HepG2 (cell line): ENCODE measurements around the gene SLC29A2. TPM values are rescaled to one million over a fixed set of nuclear protein-coding genes. Genes with fewer than 3 reads are reported as not detected.

Source experiments
- ATAC-seq: fragments of 200-7000 bp; cut with Tn5 transposase; 3 replicates; pipeline ENCODE4 v1.9.1; 2020; ENCODE audit warnings: mild to moderate bottlenecking, moderate library complexity
- BruUV-seq: library from RNA; stranded (reverse); fragments of 400-500 nt; replicated peaks from 2 replicates; lab custom pipeline; 2021; lab: Mats Ljungman, UMichigan
- CTCF ChIA-PET: fragments of 300-600 bp; formaldehyde crosslinking; extraction: SDS; loops from one replicate; lab custom pipeline; 2021; ENCODE audit warnings: low total read pairs, inconsistent platforms, low intra/inter-chr PET ratio; lab: Yijun Ruan, JAX
- POLR2A ChIA-PET: fragments of 350-600 bp; sonication (Branson Sonifier 250); formaldehyde crosslinking; loops from one replicate; lab custom pipeline; 2020; ENCODE audit warnings: antibody characterized with exemption, inconsistent platforms; lab: Yijun Ruan, JAX
- DNase-seq: peaks from one replicate; pipeline ENCODE4 v3.0.0-alpha.2; 2015; ENCODE audit warnings: low spot score
- FAIRE-seq: peaks from 3 replicates; lab custom pipeline; 2011; peaks lifted over from hg19 to GRCh38; lab: Jason Lieb, UNC
- H2AFZ ChIP-seq: one replicate; pipeline ENCODE4 v1.6.1; 2011; ENCODE audit warnings: low read length, inconsistent platforms
- H3K27ac ChIP-seq: fragments of 300-600 bp; 3 replicates; pipeline ENCODE4 v1.8.0; 2011; ENCODE audit warnings: mixed run types, mild to moderate bottlenecking, mixed read lengths, low read length, inconsistent platforms; ENCODE audit not compliant: insufficient read depth; ENCODE audit errors: extremely low read length
- H3K27me3 ChIP-seq, 2 experiments: fragments of 200-600 bp in 1 of 2; 2 replicates in 1 of 2; 3 replicates in 1 of 2; pipeline versions ENCODE4 v1.6.0 to v1.8.0; 2011; ENCODE audit warnings: low read length in 2 of 2, mild to moderate bottlenecking in 2 of 2, moderate library complexity in 2 of 2, inconsistent platforms in 1 of 2; ENCODE audit not compliant: insufficient read depth in 2 of 2, control insufficient read depth in 1 of 2
- H3K36me3 ChIP-seq, 2 experiments: fragments of 200-600 bp in 1 of 2; replicated peaks in 1 of 2; 2 replicates in 1 of 2; 3 replicates in 1 of 2; pipeline versions ENCODE4 v1.5.1 to v1.8.0; 2011; ENCODE audit warnings: low read length in 2 of 2, inconsistent platforms in 1 of 2; ENCODE audit not compliant: insufficient read depth in 2 of 2, control insufficient read depth in 1 of 2
- H3K4me1 ChIP-seq: 2 replicates; pipeline ENCODE4 v1.5.1; 2012; ENCODE audit warnings: low read length, inconsistent platforms; ENCODE audit not compliant: insufficient read depth
- H3K4me2 ChIP-seq: 2 replicates; pipeline ENCODE4 v1.6.0; 2011; ENCODE audit warnings: low read depth, low read length, inconsistent platforms
- H3K4me3 ChIP-seq, 3 experiments: fragments of 200-600 bp in 1 of 3; sonication (generic), shearing (Covaris generic) in 1 of 3; replicated peaks in 1 of 3; 2 replicates each; pipeline ENCODE4 v1.5.1; 2011 to 2016; ENCODE audit warnings: low read length in 3 of 3, inconsistent platforms in 2 of 3, low read depth in 2 of 3, mild to moderate bottlenecking in 2 of 3, control low read depth in 1 of 3, mixed read lengths in 1 of 3; ENCODE audit not compliant: insufficient read depth in 1 of 3
- H3K79me2 ChIP-seq: one replicate; pipeline ENCODE4 v1.6.1; 2011; ENCODE audit warnings: low read length, inconsistent platforms; ENCODE audit not compliant: insufficient read depth
- H3K9ac ChIP-seq: 2 replicates; pipeline ENCODE4 v1.6.0; 2011; ENCODE audit warnings: mild to moderate bottlenecking, low read depth, low read length, inconsistent platforms; ENCODE audit not compliant: insufficient read depth
- H3K9me3 ChIP-seq: 2 replicates; pipeline ENCODE4 v1.5.1; 2012; ENCODE audit warnings: mild to moderate bottlenecking, low read length
- H4K20me1 ChIP-seq: 2 replicates; pipeline ENCODE4 v1.6.0; 2011; ENCODE audit warnings: inconsistent platforms, mild to moderate bottlenecking, low read length, moderate library complexity; ENCODE audit not compliant: insufficient read depth
- CBX2 ChIP-seq, 2 experiments: fragments of 200-600 bp in 1 of 2; sonication (generic); formaldehyde crosslinking in 1 of 2; IDR thresholded peaks; 2 replicates each; pipeline versions ENCODE4 v1.7.0 to v1.8.1; 2018 to 2022; ENCODE audit warnings: low read depth in 2 of 2, low read length in 1 of 2, mild to moderate bottlenecking in 1 of 2, missing genetic modification reagents in 1 of 2
- CREB1 ChIP-seq, 2 experiments: fragments of 450-650 bp in 1 of 2; IDR thresholded peaks; 2 replicates each; pipeline ENCODE4 v1.6.1; 2016 to 2017; ENCODE audit warnings: control low read depth in 1 of 2, mild to moderate bottlenecking in 1 of 2, missing compliant biosample characterization in 1 of 2, missing genetic modification characterization in 1 of 2
- ELF3 ChIP-seq: IDR thresholded peaks from 2 replicates; pipeline ENCODE4 v1.6.1; 2016; ENCODE audit warnings: missing genetic modification reagents, missing compliant biosample characterization
- GATAD2A ChIP-seq: IDR thresholded peaks from 2 replicates; pipeline ENCODE4 v1.6.1; 2016
- NCOA1 ChIP-seq: sonication (generic); formaldehyde crosslinking; IDR thresholded peaks from 2 replicates; pipeline ENCODE4 v1.9.0; 2021; ENCODE audit warnings: missing genetic modification reagents
- SYNCRIP ChIP-seq: fragments of 200-400 bp; formaldehyde crosslinking; IDR thresholded peaks from 2 replicates; pipeline ENCODE4 v1.6.1; 2018; ENCODE audit warnings: mild to moderate bottlenecking, low read depth, low read length; ENCODE audit not compliant: insufficient read depth
- TMF1 ChIP-seq: sonication (generic); formaldehyde crosslinking; IDR thresholded peaks from 2 replicates; pipeline ENCODE4 v1.8.1; 2022; ENCODE audit warnings: low read depth, missing genetic modification reagents
- ZFP82 ChIP-seq: sonication (generic); formaldehyde crosslinking; IDR thresholded peaks from 2 replicates; pipeline ENCODE4 v1.5.1; 2020; ENCODE audit warnings: mild to moderate bottlenecking, missing genetic modification reagents, borderline replicate concordance
- ZNF232 ChIP-seq: sonication (generic); formaldehyde crosslinking; IDR thresholded peaks from 2 replicates; pipeline ENCODE4 v1.4.0; 2020; ENCODE audit warnings: missing genetic modification reagents, borderline replicate concordance
- ZNF274 ChIP-seq: sonication (generic); formaldehyde crosslinking; IDR thresholded peaks from 2 replicates; pipeline ENCODE4 v1.5.1; 2020; ENCODE audit warnings: mild to moderate bottlenecking, missing genetic modification reagents
- ZNF382 ChIP-seq: sonication (generic); formaldehyde crosslinking; IDR thresholded peaks from 2 replicates; pipeline ENCODE4 v1.5.0; 2020; ENCODE audit warnings: missing genetic modification reagents, mild to moderate bottlenecking, borderline replicate concordance
- ZNF562 ChIP-seq: sonication (generic); formaldehyde crosslinking; IDR thresholded peaks from 2 replicates; pipeline ENCODE4 v1.8.0; 2022; ENCODE audit warnings: missing genetic modification reagents, borderline replicate concordance
- ZNF605 ChIP-seq: sonication (generic); formaldehyde crosslinking; IDR thresholded peaks from 2 replicates; pipeline ENCODE4 v1.8.0; 2022; ENCODE audit warnings: mild to moderate bottlenecking, missing genetic modification reagents
- WGBS: methylation state at CpG from one replicate; pipeline ENCODE4 v1.1.6; 2017; ENCODE audit warnings: low lambda C conversion rate; 5-methylcytosine and 5-hydroxymethylcytosine counted together
- in situ Hi-C: cut with HindIII; loops from 2 replicates; pipeline ENCODE4 v1.10.0; 2017; ENCODE audit warnings: low pct_unique_long_range_greater_than_20kb; ENCODE audit not compliant: extremely low pct_ligation_motif_present
- intact Hi-C: fragments of 100-400 bp; cut with micrococcal nuclease; formaldehyde crosslinking; loops from one replicate; pipeline ENCODE4 v1.10.0; 2022; ENCODE audit not compliant: unreplicated experiment
- polyA plus RNA-seq, 8 experiments: library from polyadenylated mRNA; depleted of rRNA in 3 of 8; stranded (reverse) in 7 of 8; unstranded in 1 of 8; fragments of >200 nt; fragmentation: Illumina TruSeq in 4 of 8; extraction: Trizol in 4 of 8; gene quantifications; 2 replicates each; pipeline versions ENCODE4 v1.2.1 to v1.2.3, GENCODE V29; 2011 to 2016; ENCODE audit warnings: low read depth in 4 of 8, missing spikeins in 1 of 8, mixed read lengths in 1 of 8; ENCODE audit not compliant: insufficient read depth in 1 of 8
- total RNA-seq, 5 experiments: library from RNA; depleted of rRNA; stranded (reverse); fragments of >200 nt; fragmentation: Illumina TruSeq; extraction: Trizol; gene quantifications; 2 replicates each; pipeline ENCODE4 v1.2.3, GENCODE V29; 2016; ENCODE audit warnings: low read depth in 1 of 5
- TF ChIP-seq, protein P1 (sequence below): sonication (generic); formaldehyde crosslinking; IDR thresholded peaks from 2 replicates; pipeline ENCODE4 v1.5.0; 2020; ENCODE audit warnings: mild to moderate bottlenecking, missing genetic modification reagents
- TF ChIP-seq, protein P2 (sequence below): sonication (generic); formaldehyde crosslinking; IDR thresholded peaks from 2 replicates; pipeline ENCODE4 v1.4.0; 2020; ENCODE audit warnings: mild to moderate bottlenecking, missing genetic modification reagents

The SLC29A2 gene
- total and polyA plus RNA-seq, 2 of the 13 experiments (the other 11 are each of a cell fraction or from before 2014, with no cell fraction given): 0.63 to 0.66 TPM

DNA sequence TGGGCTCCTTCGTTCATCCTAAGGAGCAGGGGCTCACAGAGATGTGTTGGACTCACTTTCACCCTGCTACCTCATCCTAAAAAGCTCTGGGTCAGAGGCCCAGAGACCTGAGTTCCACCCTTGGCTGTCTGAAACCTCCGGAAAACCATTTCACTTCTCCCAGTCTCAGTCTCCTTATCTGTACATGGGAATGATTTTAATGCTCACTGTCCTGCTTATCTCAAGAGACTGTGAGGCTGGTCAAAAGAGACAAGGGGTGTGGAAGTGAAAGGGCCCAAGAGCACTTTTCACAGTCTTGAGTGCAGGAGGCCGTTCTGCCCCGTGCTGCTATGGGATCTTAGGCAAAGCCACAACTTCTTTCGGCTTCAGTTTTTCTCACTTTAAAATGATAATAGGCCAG, 36.1 kb upstream of the SLC29A2 start:
- Histone ChIP-seq H3K36me3 (no peaks in the 10 kb centered on the region), H3K4me2 (no peak overlapping the region), H3K4me3 (no peak overlapping the region), H3K9ac (no peak overlapping the region), H4K20me1 (peaks cover 4% of the 10 kb centered on the region; the same call in 1 of the 2 replicates), H3K27me3 (peaks cover 7 to 82% of the 10 kb centered on the region in 2 experiments), H3K9me3 (no peaks in the 10 kb centered on the region), H3K27ac (no peak overlapping the region), H3K79me2 (no peaks in the 10 kb centered on the region), H3K4me1 (0 out of 2 replicates have a peak, but pooled peaks cover 5% of the 10 kb centered on the region), H2AFZ (no peak overlapping the region)
- BruUV-seq: no TSS peak
- no peak for FAIRE-seq
- CTCF ChIA-PET: interaction anchor here (0.7 to 3.4 kb wide), 10 partner anchors 14 to 427 kb away, joined by 3 to 54 read pairs (median 6); partner anchors contain the start of genes DPP3, MRPL11 and RBM4B
- WGBS: 26% methylated on average over 4 of the region's 5 CpGs
- ATAC-seq: no peak
- POLR2A ChIA-PET: no interaction called here
- intact Hi-C loops: loop anchor here (1.0 to 5.0 kb wide), 3 partner anchors 23 to 425 kb away; no protein-coding TSS in a partner anchor
- in situ Hi-C loops: loop anchor here (10.0 to 25.0 kb wide), 2 partner anchors 287 to 430 kb away; partner anchors contain the start of gene RCE1
- no peak for TF ChIP-seq ZFP82 (CRISPR knock-in tag)
- DNase-seq: no peak

DNA sequence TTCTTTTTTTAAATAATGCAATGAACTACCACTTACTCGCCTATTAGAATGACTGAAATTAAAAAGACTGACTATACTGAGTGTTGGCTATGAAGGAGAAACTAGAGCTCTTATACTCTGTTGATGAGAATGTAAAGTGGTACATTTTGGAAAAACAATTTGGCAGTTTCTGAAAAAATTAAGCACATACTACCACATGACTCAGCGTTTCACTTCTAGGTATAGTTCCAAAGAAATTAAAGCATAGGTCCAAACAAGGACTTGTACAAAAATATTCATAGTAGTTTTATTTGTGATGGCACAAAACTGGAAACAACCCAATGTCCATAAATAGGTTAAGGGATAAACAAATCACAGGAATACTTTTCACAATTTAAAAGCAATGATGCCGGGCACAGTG, 22.4 kb upstream of the SLC29A2 start:
- H3K4me2 ChIP-seq: no peak overlapping the region
- FAIRE-seq: no peak
- ChIA-PET POLR2A (no interaction called here), CTCF (no interaction called here)
- intact Hi-C loops (no loop called here), in situ Hi-C loops (no loop called here)
- ATAC-seq: no peak
- DNase-seq: no peak
- no TSS peak for BruUV-seq
- WGBS: 20% methylated on average over 3 of the region's 3 CpGs
- no peaks in the 10 kb centered on the region for H3K9me3 ChIP-seq
- H3K27me3 ChIP-seq: peaks cover 0 to 20% of the 10 kb centered on the region in 2 experiments; a peak in 1 of 5 replicates
- H3K36me3 ChIP-seq: no peaks in the 10 kb centered on the region
- no peak for TF ChIP-seq ZNF274 (CRISPR knock-in tag)
- TF ChIP-seq NCOA1 (CRISPR knock-in tag): no peak
- TF ChIP-seq, protein P1, sequence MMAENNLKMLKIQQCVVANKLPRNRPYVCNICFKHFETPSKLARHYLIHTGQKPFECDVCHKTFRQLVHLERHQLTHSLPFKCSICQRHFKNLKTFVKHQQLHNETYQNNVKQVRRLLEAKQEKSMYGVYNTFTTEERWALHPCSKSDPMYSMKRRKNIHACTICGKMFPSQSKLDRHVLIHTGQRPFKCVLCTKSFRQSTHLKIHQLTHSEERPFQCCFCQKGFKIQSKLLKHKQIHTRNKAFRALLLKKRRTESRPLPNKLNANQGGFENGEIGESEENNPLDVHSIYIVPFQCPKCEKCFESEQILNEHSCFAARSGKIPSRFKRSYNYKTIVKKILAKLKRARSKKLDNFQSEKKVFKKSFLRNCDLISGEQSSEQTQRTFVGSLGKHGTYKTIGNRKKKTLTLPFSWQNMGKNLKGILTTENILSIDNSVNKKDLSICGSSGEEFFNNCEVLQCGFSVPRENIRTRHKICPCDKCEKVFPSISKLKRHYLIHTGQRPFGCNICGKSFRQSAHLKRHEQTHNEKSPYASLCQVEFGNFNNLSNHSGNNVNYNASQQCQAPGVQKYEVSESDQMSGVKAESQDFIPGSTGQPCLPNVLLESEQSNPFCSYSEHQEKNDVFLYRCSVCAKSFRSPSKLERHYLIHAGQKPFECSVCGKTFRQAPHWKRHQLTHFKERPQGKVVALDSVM (CRISPR knock-in tag): no peak
- TF ChIP-seq SYNCRIP: no peak
- TF ChIP-seq CBX2 (IDR thresholded peaks at IDR 0.05; ENCODE audit: low read depth, low read length): no peak
- TF ChIP-seq CBX2 (CRISPR knock-in tag; IDR thresholded peaks at IDR 0.05; ENCODE audit: low read depth): no peak
- no peak for TF ChIP-seq TMF1 (CRISPR knock-in tag)
- TF ChIP-seq GATAD2A (CRISPR knock-in tag): no peak
- no peak for TF ChIP-seq ZNF382
- no peak for TF ChIP-seq CREB1 (IDR thresholded peaks at IDR 0.05)
- TF ChIP-seq CREB1 (CRISPR knock-in tag; IDR thresholded peaks at IDR 0.05): no peak
- TF ChIP-seq ZNF232 (CRISPR knock-in tag): no peak
- TF ChIP-seq, protein P2, sequence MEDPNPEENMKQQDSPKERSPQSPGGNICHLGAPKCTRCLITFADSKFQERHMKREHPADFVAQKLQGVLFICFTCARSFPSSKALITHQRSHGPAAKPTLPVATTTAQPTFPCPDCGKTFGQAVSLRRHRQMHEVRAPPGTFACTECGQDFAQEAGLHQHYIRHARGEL (CRISPR knock-in tag): no peak
- no peak for TF ChIP-seq ZNF605
- TF ChIP-seq ELF3: no peak
- TF ChIP-seq ZNF562 (CRISPR knock-in tag): no peak
- H3K4me1 ChIP-seq: no peaks in the 10 kb centered on the region
- H3K9ac ChIP-seq: no peak overlapping the region
- no peak overlapping the region for H3K4me3 ChIP-seq
- H2AFZ ChIP-seq: no peak overlapping the region
- H3K79me2 ChIP-seq: no peaks in the 10 kb centered on the region
- H3K27ac ChIP-seq: no peak overlapping the region
- no peaks in the 10 kb centered on the region for H4K20me1 ChIP-seq
